HEK293 (cell line): ENCODE results near the gene KCNMB4.

Source experiments
- GLI2 ChIP-seq: fragments of 450-650 bp; formaldehyde crosslinking; IDR thresholded peaks from 2 replicates; pipeline ENCODE4; 2017; ENCODE audit warnings: missing biosample characterization, missing genetic modification characterization, low read depth, borderline replicate concordance
- GLI4 ChIP-seq: fragments of 450-650 bp; formaldehyde crosslinking; IDR thresholded peaks from 2 replicates; pipeline ENCODE4 v1.5.1; 2016; ENCODE audit warnings: missing biosample characterization, missing genetic modification characterization
- GLIS1 ChIP-seq: fragments of 450-650 bp; formaldehyde crosslinking; IDR thresholded peaks from 2 replicates; pipeline ENCODE4 v1.5.1; 2016; ENCODE audit warnings: missing biosample characterization, missing genetic modification characterization
- HOXC10 ChIP-seq: sonication (generic); formaldehyde crosslinking; IDR thresholded peaks from 2 replicates; pipeline ENCODE4 v1.8.1; 2023; ENCODE audit warnings: mild to moderate bottlenecking, missing genetic modification reagents
- KLF7 ChIP-seq: fragments of 450-650 bp; formaldehyde crosslinking; IDR thresholded peaks from 2 replicates; pipeline ENCODE4 v1.5.1; 2016; ENCODE audit warnings: missing biosample characterization, missing genetic modification characterization, borderline replicate concordance
- KLF9 ChIP-seq: fragments of 450-650 bp; formaldehyde crosslinking; IDR thresholded peaks from 2 replicates; pipeline ENCODE4 v1.5.1; 2016; ENCODE audit warnings: missing biosample characterization, missing genetic modification characterization, low read depth
- PBX3 ChIP-seq: sonication (generic); formaldehyde crosslinking; IDR thresholded peaks from 2 replicates; pipeline ENCODE4 v1.8.1; 2022; ENCODE audit warnings: mild to moderate bottlenecking, moderate library complexity, missing genetic modification reagents
- PRDM1 ChIP-seq: fragments of 450-650 bp; formaldehyde crosslinking; IDR thresholded peaks from 2 replicates; pipeline ENCODE4; 2016; ENCODE audit warnings: missing biosample characterization, missing genetic modification characterization
- REPIN1 ChIP-seq: fragments of 450-650 bp; formaldehyde crosslinking; IDR thresholded peaks from 2 replicates; pipeline ENCODE4 v1.5.1; 2017; ENCODE audit warnings: missing biosample characterization, missing genetic modification characterization, low read depth
- SALL2 ChIP-seq: fragments of 450-650 bp; formaldehyde crosslinking; IDR thresholded peaks from 2 replicates; pipeline ENCODE4 v1.5.0; 2017; ENCODE audit warnings: missing biosample characterization, mild to moderate bottlenecking, missing genetic modification characterization, borderline replicate concordance
- ZBTB1 ChIP-seq: fragments of 450-650 bp; formaldehyde crosslinking; IDR thresholded peaks from 2 replicates; pipeline ENCODE4 v1.5.1; 2016; ENCODE audit warnings: missing biosample characterization, missing genetic modification characterization
- ZBTB20 ChIP-seq: fragments of 450-650 bp; formaldehyde crosslinking; IDR thresholded peaks from 2 replicates; pipeline ENCODE4 v1.5.1; 2016; ENCODE audit warnings: missing biosample characterization, missing genetic modification characterization
- ZFP3 ChIP-seq: fragments of 450-650 bp; formaldehyde crosslinking; IDR thresholded peaks from 2 replicates; pipeline ENCODE4 v1.5.1; 2016; ENCODE audit warnings: low read depth, missing biosample characterization, missing genetic modification characterization
- ZFP69B ChIP-seq: fragments of 450-650 bp; formaldehyde crosslinking; IDR thresholded peaks from 2 replicates; pipeline ENCODE4 v1.5.1; 2016; ENCODE audit warnings: missing biosample characterization, missing genetic modification characterization
- ZNF10 ChIP-seq: fragments of 450-650 bp; formaldehyde crosslinking; IDR thresholded peaks from 2 replicates; pipeline ENCODE4 v1.5.1; 2017; ENCODE audit warnings: missing biosample characterization, missing genetic modification characterization
- ZNF138 ChIP-seq: fragments of 450-650 bp; formaldehyde crosslinking; IDR thresholded peaks from 2 replicates; pipeline ENCODE4 v1.5.1; 2016; ENCODE audit warnings: missing biosample characterization, missing genetic modification characterization, borderline replicate concordance
- ZNF169 ChIP-seq: fragments of 450-650 bp; formaldehyde crosslinking; IDR thresholded peaks from 2 replicates; pipeline ENCODE4 v1.5.1; 2016; ENCODE audit warnings: missing biosample characterization, missing genetic modification characterization
- ZNF184 ChIP-seq: fragments of 450-650 bp; IDR thresholded peaks from 2 replicates; pipeline ENCODE4 v1.5.1; 2018; ENCODE audit warnings: missing biosample characterization, mild to moderate bottlenecking, missing genetic modification characterization
- ZNF202 ChIP-seq: fragments of 450-650 bp; formaldehyde crosslinking; IDR thresholded peaks from 2 replicates; pipeline ENCODE4 v1.5.1; 2016; ENCODE audit warnings: missing biosample characterization, missing genetic modification characterization, borderline replicate concordance
- ZNF23 ChIP-seq: fragments of 450-650 bp; formaldehyde crosslinking; IDR thresholded peaks from 2 replicates; pipeline ENCODE4 v1.5.1; 2016; ENCODE audit warnings: missing biosample characterization, missing genetic modification characterization, borderline replicate concordance
- ZNF274 ChIP-seq, 2 experiments: fragments of 200-500 bp in 1 of 2; fragments of 450-650 bp in 1 of 2; sonication (Bioruptor generic) in 1 of 2; formaldehyde crosslinking in 1 of 2; IDR thresholded peaks; 2 replicates each; pipeline versions ENCODE4 v1.5.1 to v1.6.1; 2014 to 2016; ENCODE audit warnings: borderline replicate concordance in 1 of 2, inconsistent platforms in 1 of 2, low read length in 1 of 2, missing biosample characterization in 1 of 2, missing genetic modification characterization in 1 of 2
- ZNF341 ChIP-seq: fragments of 450-650 bp; formaldehyde crosslinking; IDR thresholded peaks from 2 replicates; pipeline ENCODE4; 2016; ENCODE audit warnings: low read depth, missing biosample characterization, missing genetic modification characterization
- ZNF394 ChIP-seq: fragments of 450-650 bp; formaldehyde crosslinking; IDR thresholded peaks from 2 replicates; pipeline ENCODE4 v1.5.1; 2016; ENCODE audit warnings: missing biosample characterization, missing genetic modification characterization, mild to moderate bottlenecking, moderate library complexity, borderline replicate concordance
- ZNF416 ChIP-seq: fragments of 450-650 bp; formaldehyde crosslinking; IDR thresholded peaks from 2 replicates; pipeline ENCODE4 v1.5.1; 2016; ENCODE audit warnings: missing biosample characterization, missing genetic modification characterization
- ZNF426 ChIP-seq: fragments of 450-650 bp; formaldehyde crosslinking; IDR thresholded peaks from 2 replicates; pipeline ENCODE4 v1.5.1; 2017; ENCODE audit warnings: missing biosample characterization, missing genetic modification characterization, mild to moderate bottlenecking, inconsistent platforms, moderate library complexity
- ZNF529 ChIP-seq: fragments of 450-650 bp; formaldehyde crosslinking; IDR thresholded peaks from 2 replicates; pipeline ENCODE4 v1.5.1; 2017; ENCODE audit warnings: missing genetic modification characterization, missing biosample characterization; ENCODE audit not compliant: insufficient replicate concordance
- ZNF549 ChIP-seq: fragments of 450-650 bp; IDR thresholded peaks from 2 replicates; pipeline ENCODE4 v1.5.1; 2018; ENCODE audit warnings: missing biosample characterization, missing genetic modification characterization, mild to moderate bottlenecking, inconsistent platforms, moderate library complexity
- ZNF561 ChIP-seq: fragments of 450-650 bp; IDR thresholded peaks from 2 replicates; pipeline ENCODE4 v1.5.1; 2018; ENCODE audit warnings: missing biosample characterization, missing genetic modification characterization, borderline replicate concordance
- ZNF610 ChIP-seq: fragments of 450-650 bp; formaldehyde crosslinking; IDR thresholded peaks from 2 replicates; pipeline ENCODE4 v1.5.1; 2016; ENCODE audit warnings: missing biosample characterization, missing genetic modification characterization, borderline replicate concordance
- ZNF629 ChIP-seq: fragments of 450-650 bp; formaldehyde crosslinking; IDR thresholded peaks from 2 replicates; pipeline ENCODE4 v1.5.1; 2017; ENCODE audit warnings: missing biosample characterization, missing genetic modification characterization
- ZNF670 ChIP-seq: fragments of 450-650 bp; formaldehyde crosslinking; IDR thresholded peaks from 2 replicates; pipeline ENCODE4 v1.5.1; 2016; ENCODE audit warnings: missing biosample characterization, missing genetic modification characterization, low read depth
- ZNF791 ChIP-seq: fragments of 450-650 bp; formaldehyde crosslinking; IDR thresholded peaks from 2 replicates; pipeline ENCODE4 v1.5.1; 2016; ENCODE audit warnings: missing biosample characterization, missing genetic modification characterization
- ZXDB ChIP-seq: fragments of 450-650 bp; formaldehyde crosslinking; IDR thresholded peaks from 2 replicates; pipeline ENCODE4 v1.5.1; 2016; ENCODE audit warnings: missing biosample characterization, missing genetic modification characterization
- TF ChIP-seq, protein P1 (sequence below): fragments of 450-650 bp; formaldehyde crosslinking; IDR thresholded peaks from 2 replicates; pipeline ENCODE4 v1.5.1; 2016; ENCODE audit warnings: missing biosample characterization, missing genetic modification characterization
- TF ChIP-seq, protein P2 (sequence below): fragments of 450-650 bp; IDR thresholded peaks from 2 replicates; pipeline ENCODE4 v1.5.1; 2018; ENCODE audit warnings: missing biosample characterization, mild to moderate bottlenecking, missing genetic modification characterization

The KCNMB4 gene

DNA sequence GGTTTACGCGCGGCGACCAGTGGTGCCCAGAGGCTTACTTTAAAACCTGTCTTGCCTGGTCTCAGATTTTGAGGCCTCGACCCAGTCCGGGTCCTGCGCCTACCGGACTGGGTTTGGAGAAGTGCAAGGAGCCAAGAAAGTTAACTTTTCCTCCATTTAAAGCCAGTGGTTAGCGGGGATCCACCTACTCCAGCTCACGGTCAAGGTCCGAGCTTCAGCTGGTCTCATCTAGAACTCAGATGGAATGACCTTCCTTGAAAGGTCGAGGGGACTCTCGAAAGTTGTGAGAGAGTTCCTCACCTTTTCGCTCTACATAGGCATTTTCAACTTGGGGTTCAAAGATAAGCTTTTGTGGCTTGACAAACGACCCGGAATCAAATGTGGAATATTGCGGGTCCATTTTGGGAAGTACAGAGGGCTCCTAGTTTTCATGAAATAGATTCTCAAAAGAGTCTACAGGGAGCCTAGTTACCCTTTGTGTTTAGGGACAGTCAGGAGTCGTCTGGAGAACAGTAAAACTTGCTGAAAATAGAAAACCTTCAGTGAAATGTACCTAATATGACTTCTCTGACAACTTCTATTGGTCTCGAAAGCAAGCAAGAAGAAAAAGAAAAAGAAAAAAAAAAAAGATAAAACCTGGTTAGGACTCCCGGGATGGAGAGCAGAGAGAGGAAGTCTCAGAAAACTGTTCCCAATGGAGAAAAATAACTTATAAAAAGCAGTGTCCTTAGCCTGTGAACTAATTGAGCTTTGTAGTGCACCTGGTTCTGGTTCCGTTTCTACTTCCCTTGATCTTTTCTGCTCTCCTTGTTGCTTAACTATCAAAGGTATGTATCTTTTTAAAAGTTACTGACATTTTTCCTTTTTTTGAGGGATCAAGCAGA is 1.4 kb downstream of the KCNMB4 start (continued):
- TF ChIP-seq ZNF629 (no peak), PRDM1 (tag by site-specific recombination) (peak; percentile 61), ZNF10 (tag by site-specific recombination) (no peak), KLF7 (no peak), ZBTB20 (tag by site-specific recombination) (peak; percentile 39; the same call in 1 of the 2 replicates), ZNF184 (tag by site-specific recombination) (no peak), PBX3 (no peak), ZNF394 (tag by site-specific recombination) (no peak), REPIN1 (tag by site-specific recombination) (no peak), ZNF138 (tag by site-specific recombination) (no peak), ZNF549 (no peak), ZNF670 (tag by site-specific recombination) (no peak), ZNF791 (tag by site-specific recombination) (no peak), KLF9 (tag by site-specific recombination) (no peak), ZNF202 (tag by site-specific recombination) (no peak), ZNF274 (IDR thresholded peaks at IDR 0.05; ENCODE audit: low read length) (no peak), ZNF274 (tag by site-specific recombination; IDR thresholded peaks at IDR 0.05; ENCODE audit: borderline replicate concordance) (no peak), HOXC10 (no peak), ZNF23 (tag by site-specific recombination) (no peak), GLIS1 (no peak), ZBTB1 (tag by site-specific recombination) (no peak), ZNF341 (tag by site-specific recombination) (no peak), GLI4 (tag by site-specific recombination) (no peak), ZNF416 (tag by site-specific recombination) (no peak), ZNF169 (no peak), SALL2 (no peak), GLI2 (no peak), ZNF561 (tag by site-specific recombination) (peak; percentile 10; the same call in 1 of the 2 replicates), ZNF529 (tag by site-specific recombination) (no peak), ZNF610 (tag by site-specific recombination) (no peak), ZFP3 (tag by site-specific recombination) (no peak), ZXDB (0 out of 2 replicates have a peak, but pooled peaks have one; percentile 3), ZNF426 (tag by site-specific recombination) (no peak), ZFP69B (tag by site-specific recombination) (no peak)
- TF ChIP-seq, protein P1, sequence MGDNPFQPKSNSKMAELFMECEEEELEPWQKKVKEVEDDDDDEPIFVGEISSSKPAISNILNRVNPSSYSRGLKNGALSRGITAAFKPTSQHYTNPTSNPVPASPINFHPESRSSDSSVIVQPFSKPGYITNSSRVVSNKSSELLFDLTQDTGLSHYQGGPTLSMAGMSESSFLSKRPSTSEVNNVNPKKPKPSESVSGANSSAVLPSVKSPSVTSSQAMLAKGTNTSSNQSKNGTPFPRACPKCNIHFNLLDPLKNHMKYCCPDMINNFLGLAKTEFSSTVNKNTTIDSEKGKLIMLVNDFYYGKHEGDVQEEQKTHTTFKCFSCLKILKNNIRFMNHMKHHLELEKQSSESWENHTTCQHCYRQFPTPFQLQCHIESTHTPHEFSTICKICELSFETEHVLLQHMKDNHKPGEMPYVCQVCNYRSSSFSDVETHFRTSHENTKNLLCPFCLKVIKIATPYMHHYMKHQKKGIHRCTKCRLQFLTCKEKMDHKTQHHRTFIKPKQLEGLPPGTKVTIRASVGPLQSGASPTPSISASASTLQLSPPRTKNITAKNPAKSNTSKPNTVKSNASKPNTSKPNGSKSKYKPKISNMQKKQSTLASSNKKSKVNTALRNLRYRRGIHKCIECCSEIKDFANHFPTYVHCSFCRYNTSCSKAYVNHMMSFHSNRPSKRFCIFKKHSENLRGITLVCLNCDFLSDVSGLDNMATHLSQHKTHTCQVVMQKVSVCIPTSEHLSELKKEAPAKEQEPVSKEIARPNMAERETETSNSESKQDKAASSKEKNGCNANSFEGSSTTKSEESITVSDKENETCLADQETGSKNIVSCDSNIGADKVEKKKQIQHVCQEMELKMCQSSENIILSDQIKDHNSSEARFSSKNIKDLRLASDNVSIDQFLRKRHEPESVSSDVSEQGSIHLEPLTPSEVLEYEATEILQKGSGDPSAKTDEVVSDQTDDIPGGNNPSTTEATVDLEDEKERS = no peak
- TF ChIP-seq, protein P2, sequence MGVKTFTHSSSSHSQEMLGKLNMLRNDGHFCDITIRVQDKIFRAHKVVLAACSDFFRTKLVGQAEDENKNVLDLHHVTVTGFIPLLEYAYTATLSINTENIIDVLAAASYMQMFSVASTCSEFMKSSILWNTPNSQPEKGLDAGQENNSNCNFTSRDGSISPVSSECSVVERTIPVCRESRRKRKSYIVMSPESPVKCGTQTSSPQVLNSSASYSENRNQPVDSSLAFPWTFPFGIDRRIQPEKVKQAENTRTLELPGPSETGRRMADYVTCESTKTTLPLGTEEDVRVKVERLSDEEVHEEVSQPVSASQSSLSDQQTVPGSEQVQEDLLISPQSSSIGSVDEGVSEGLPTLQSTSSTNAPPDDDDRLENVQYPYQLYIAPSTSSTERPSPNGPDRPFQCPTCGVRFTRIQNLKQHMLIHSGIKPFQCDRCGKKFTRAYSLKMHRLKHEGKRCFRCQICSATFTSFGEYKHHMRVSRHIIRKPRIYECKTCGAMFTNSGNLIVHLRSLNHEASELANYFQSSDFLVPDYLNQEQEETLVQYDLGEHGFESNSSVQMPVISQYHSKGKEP (tag by site-specific recombination) = no peak
